Measurements from ENCODE around the gene PIEZO1. TPM values are rescaled to one million over a fixed set of nuclear protein-coding genes. Genes with fewer than 3 reads are reported as not detected.

The PIEZO1 gene
- total RNA-seq, 4 donors from 2014 or later, result 196 to 281 (median 206) TPM

- intact Hi-C loops (cut with DNase I; ENCODE audit: low total_unique reads), result no loop called here
- DNase-seq (ENCODE audit: low spot score in 2 of 2), result no peak
- TF ChIP-seq CTCF (IDR thresholded peaks at IDR 0.05), result no peak
- TF ChIP-seq POLR2A (IDR thresholded peaks at IDR 0.05), result no peak
- H3K4me3 ChIP-seq (ENCODE audit: low read depth, poor library complexity, severe bottlenecking), result no peak overlapping the region
- 95 to 98% methylated on average over 12 to 20 of the region's 21 CpGs for WGBS, 2 donors
These were observed 68.4 kb downstream of the PIEZO1 start for GRCh38 chr16:88716601-88717001.

- 91 to 92% methylated on average over 10 to 15 of the region's 15 CpGs for WGBS, 2 donors
- intact Hi-C loops (cut with DNase I; ENCODE audit: low total_unique reads), result no loop called here
- TF ChIP-seq CTCF (IDR thresholded peaks at IDR 0.05), result no peak
- no peak for TF ChIP-seq POLR2A (IDR thresholded peaks at IDR 0.05)
- DNase-seq (ENCODE audit: low spot score in 2 of 2), result no peak
- no peak overlapping the region for H3K4me3 ChIP-seq (ENCODE audit: low read depth, poor library complexity, severe bottlenecking)
These were observed 68.8 kb downstream of the PIEZO1 start for GRCh38 chr16:88716201-88716600.

- WGBS, 2 donors, result 90 to 95% methylated on average over 47 to 56 of the region's 57 CpGs
- intact Hi-C loops (cut with DNase I; ENCODE audit: low total_unique reads), result no loop called here
- no peak for TF ChIP-seq CTCF (IDR thresholded peaks at IDR 0.05)
- no peak for TF ChIP-seq POLR2A (IDR thresholded peaks at IDR 0.05)
- no peak for DNase-seq (ENCODE audit: low spot score in 2 of 2)
- no peak overlapping the region for H3K4me3 ChIP-seq (ENCODE audit: low read depth, poor library complexity, severe bottlenecking)
These were observed 69.5 kb downstream of the PIEZO1 start for GRCh38 chr16:88715312-88716190.

- DNase-seq (ENCODE audit: low spot score in 2 of 2), result no peak
- TF ChIP-seq CTCF (IDR thresholded peaks at IDR 0.05) (no peak), POLR2A (IDR thresholded peaks at IDR 0.05) (no peak)
- WGBS, 2 donors, result 90 to 91% methylated on average over 37 to 38 of the region's 42 CpGs
- no peak overlapping the region for H3K4me3 ChIP-seq (ENCODE audit: low read depth, poor library complexity, severe bottlenecking)
- intact Hi-C loops (cut with DNase I; ENCODE audit: low total_unique reads), result no loop called here
These were observed 70.4 kb downstream of the PIEZO1 start for GRCh38 chr16:88714420-88715302.

- intact Hi-C loops (cut with DNase I; ENCODE audit: low total_unique reads), result no loop called here
- 78 to 83% methylated on average over 16 to 28 of the region's 30 CpGs for whole genome bisulfite sequencing, 2 donors
- TF ChIP-seq CTCF (IDR thresholded peaks at IDR 0.05) (no peak), POLR2A (IDR thresholded peaks at IDR 0.05) (no peak)
- no peak overlapping the region for H3K4me3 ChIP-seq (ENCODE audit: low read depth, poor library complexity, severe bottlenecking)
- no peak for DNase-seq (ENCODE audit: low spot score in 2 of 2)
These were observed 71.2 kb downstream of the PIEZO1 start for GRCh38 chr16:88713568-88714419.

Data from lower leg skin (tissue), 4 donors.